Measurements from ENCODE around the gene TMEM143. TPM values are rescaled to one million over a fixed set of nuclear protein-coding genes. Genes with fewer than 3 reads are reported as not detected.

TMEM143 gene
- total and polyA plus RNA-seq, 4 donors = 3.2 to 10.2 (median 6.7) TPM

GRCh38 chr19:48361912-48362311 lies 1.8 kb downstream of the TMEM143 start:
- Histone ChIP-seq H3K4me3 (ENCODE audit: low read depth in 1 of 3, low read length in 3 of 3) (no peak overlapping the region), H3K9ac (ENCODE audit: low read depth in 1 of 2, low read length in 2 of 2) (no peak overlapping the region), H3K27ac (ENCODE audit: low read depth in 1 of 2, low read length in 2 of 2) (no peak overlapping the region), H3K9me3 (ENCODE audit: control insufficient read depth in 4 of 4, low read length in 3 of 4) (no peaks in the 10 kb centered on the region), H3K27me3 (ENCODE audit: control insufficient read depth in 4 of 4, insufficient read depth in 4 of 4, low read length in 3 of 4) (no peaks in the 10 kb centered on the region), H3K4me1 (ENCODE audit: control insufficient read depth in 4 of 4, insufficient read depth in 4 of 4, low read length in 3 of 4) (peaks cover 0 to 11% (median 6%) of the 10 kb centered on the region in 4 donors), H3K36me3 (ENCODE audit: control insufficient read depth in 4 of 4, insufficient read depth in 3 of 4, low read depth in 1 of 4, low read length in 3 of 4) (peaks cover 0 to 6% (median 2%) of the 10 kb centered on the region in 4 donors)
- TF ChIP-seq FOXA2 (IDR thresholded peaks at IDR 0.05) (no peak), NR2F2 (IDR thresholded peaks at IDR 0.05) (no peak), ZBTB33 (IDR thresholded peaks at IDR 0.05) (no peak), MAX (IDR thresholded peaks at IDR 0.05) (no peak), EGR1 (IDR thresholded peaks at IDR 0.05; ENCODE audit: low read depth in 2 of 2) (no peak), ATF3 (IDR thresholded peaks at IDR 0.05) (no peak), YY1 (IDR thresholded peaks at IDR 0.05) (no peak), REST (IDR thresholded peaks at IDR 0.05) (no peak), HNF4A (conservative IDR thresholded peaks at IDR 0.05) (no peak), SP1 (IDR thresholded peaks at IDR 0.05) (no peak), FOXA1 (IDR thresholded peaks at IDR 0.05) (no peak), RAD21 (IDR thresholded peaks at IDR 0.05) (no peak), HNF4G (IDR thresholded peaks at IDR 0.05) (no peak), CTCF (IDR thresholded peaks at IDR 0.05; ENCODE audit: low read depth, low read length, missing input control) (no peak), RXRA (IDR thresholded peaks at IDR 0.05) (no peak), TAF1 (conservative IDR thresholded peaks at IDR 0.05) (no peak), JUND (IDR thresholded peaks at IDR 0.05) (no peak), GABPA (IDR thresholded peaks at IDR 0.05 in 1 of 2, conservative IDR thresholded peaks at IDR 0.05 in 1 of 2) (no peak)
- no peak for DNase-seq (ENCODE audit: low spot score)
- over 99% methylated on average over 3 of the region's 3 CpGs for WGBS
